IMR-90 (cell line): ENCODE measurements around the gene RSPH10B. TPM values are rescaled to one million over a fixed set of nuclear protein-coding genes. Genes with fewer than 3 reads are reported as not detected.
"Not testable (repeated sequence)": the region's sequence is repeated elsewhere in the genome, so short reads cannot be mapped to it uniquely, and the experiment has no call there.

Source experiments
- ATAC-seq: fragments of 200-7000 bp; cut with Tn5 transposase; 2 replicates; pipeline ENCODE4 v1.9.1; 2020; ENCODE audit warnings: low read depth, mild to moderate bottlenecking, moderate library complexity
- BruUV-seq: library from RNA; stranded (reverse); fragments of 400-500 nt; replicated peaks from 2 replicates; lab custom pipeline; 2021; lab: Mats Ljungman, UMichigan
- CTCF ChIA-PET: fragments of 300-600 bp; formaldehyde crosslinking; extraction: SDS; loops from one replicate; lab custom pipeline; 2021; ENCODE audit warnings: antibody characterized with exemption; lab: Yijun Ruan, JAX
- POLR2A ChIA-PET: fragments of 300-600 bp; sonication (Branson Sonifier 250); formaldehyde crosslinking; loops from one replicate; lab custom pipeline; 2022; ENCODE audit warnings: antibody characterized with exemption; ENCODE audit not compliant: unreplicated experiment; lab: Charles Lee
- DNase-seq: peaks from one replicate; pipeline ENCODE4 v3.0.0; 2013
- H2AFZ ChIP-seq: replicated peaks from 2 replicates; pipeline ENCODE3; 2013; ENCODE audit warnings: low read length, mild to moderate bottlenecking; ENCODE audit not compliant: poor library complexity
- H2AK5ac ChIP-seq: 2 replicates; pipeline ENCODE4 v1.6.1; 2013; ENCODE audit warnings: low read depth, low read length, inconsistent platforms
- H2AK9ac ChIP-seq: replicated peaks from 2 replicates; pipeline ENCODE3; 2013; ENCODE audit warnings: mild to moderate bottlenecking, low read depth, low read length, moderate library complexity; ENCODE audit not compliant: poor library complexity
- H2BK120ac ChIP-seq: 2 replicates; pipeline ENCODE4 v1.6.1; 2013; ENCODE audit warnings: low read depth, low read length, inconsistent platforms
- H2BK15ac ChIP-seq: 3 replicates; pipeline ENCODE4 v1.6.1; 2013; ENCODE audit warnings: low read depth, low read length, inconsistent platforms
- H2BK20ac ChIP-seq: 2 replicates; pipeline ENCODE4 v1.6.1; 2013; ENCODE audit warnings: low read depth, mild to moderate bottlenecking, inconsistent platforms, low read length, moderate library complexity
- H2BK5ac ChIP-seq: 2 replicates; pipeline ENCODE4 v1.6.1; 2013; ENCODE audit warnings: mild to moderate bottlenecking, low read depth, low read length, inconsistent platforms; ENCODE audit not compliant: poor library complexity, severe bottlenecking
- H3K14ac ChIP-seq: replicated peaks from 2 replicates; pipeline ENCODE4 v1.6.1; 2013; ENCODE audit warnings: low read depth, low read length, inconsistent platforms
- H3K18ac ChIP-seq: 2 replicates; pipeline ENCODE4 v1.6.1; 2013; ENCODE audit warnings: low read depth, low read length, control low read depth
- H3K23ac ChIP-seq: 2 replicates; pipeline ENCODE4 v1.6.1; 2013; ENCODE audit warnings: low read depth, low read length, inconsistent platforms
- H3K27ac ChIP-seq: 2 replicates; pipeline ENCODE4 v1.5.1; 2013; ENCODE audit warnings: mild to moderate bottlenecking, control low read depth, low read length; ENCODE audit not compliant: insufficient read depth
- H3K27me3 ChIP-seq: 2 replicates; pipeline ENCODE4 v1.6.1; 2013; ENCODE audit warnings: low read length; ENCODE audit not compliant: control insufficient read depth, insufficient read depth
- H3K36me3 ChIP-seq: 2 replicates; pipeline ENCODE4 v1.6.1; 2013; ENCODE audit warnings: low read length, mixed read lengths; ENCODE audit not compliant: control insufficient read depth, insufficient read depth
- H3K4ac ChIP-seq: 2 replicates; pipeline ENCODE4 v1.6.1; 2013; ENCODE audit warnings: low read depth, low read length, inconsistent platforms
- H3K4me1 ChIP-seq: 2 replicates; pipeline ENCODE4 v1.6.1; 2013; ENCODE audit warnings: low read length, mixed read lengths; ENCODE audit not compliant: control insufficient read depth, insufficient read depth
- H3K4me2 ChIP-seq: 2 replicates; pipeline ENCODE4 v1.6.1; 2013; ENCODE audit warnings: low read depth, mild to moderate bottlenecking, control low read depth, low read length, moderate library complexity
- H3K4me3 ChIP-seq: 2 replicates; pipeline ENCODE4 v1.5.1; 2013; ENCODE audit warnings: low read depth, mild to moderate bottlenecking, control low read depth, low read length, moderate library complexity; ENCODE audit not compliant: insufficient read depth
- H3K56ac ChIP-seq: 2 replicates; pipeline ENCODE4 v1.6.1; 2013; ENCODE audit warnings: low read length, inconsistent platforms; ENCODE audit not compliant: insufficient read depth; ENCODE audit errors: extremely low read depth
- H3K79me1 ChIP-seq, 2 experiments: 2 replicates each; pipeline ENCODE4 v1.6.1; 2013; ENCODE audit warnings: low read length in 2 of 2, inconsistent platforms in 1 of 2, low read depth in 1 of 2
- H3K9ac ChIP-seq: 2 replicates; pipeline ENCODE4 v1.6.1; 2013; ENCODE audit warnings: low read depth, low read length, control low read depth
- H3K9me1 ChIP-seq: 2 replicates; pipeline ENCODE4 v1.6.1; 2013; ENCODE audit warnings: low read length, inconsistent platforms; ENCODE audit not compliant: insufficient read depth
- H3K9me3 ChIP-seq: 2 replicates; pipeline ENCODE4 v1.6.1; 2013; ENCODE audit warnings: low read length; ENCODE audit not compliant: control insufficient read depth, insufficient read depth
- H4K20me1 ChIP-seq: 2 replicates; pipeline ENCODE4 v1.6.1; 2013; ENCODE audit warnings: low read length, inconsistent platforms; ENCODE audit not compliant: insufficient read depth
- H4K5ac ChIP-seq: 2 replicates; pipeline ENCODE4 v1.6.1; 2013; ENCODE audit warnings: mild to moderate bottlenecking, low read depth, low read length, control low read depth
- H4K8ac ChIP-seq, 2 experiments: 2 replicates each; pipeline ENCODE4 v1.6.1; 2013; ENCODE audit warnings: low read depth in 2 of 2, low read length in 2 of 2, control low read depth in 1 of 2, inconsistent platforms in 1 of 2
- H4K91ac ChIP-seq: 2 replicates; pipeline ENCODE4 v1.6.1; 2013; ENCODE audit warnings: low read depth, low read length, inconsistent platforms; ENCODE audit not compliant: insufficient read depth
- CTCF ChIP-seq: conservative IDR thresholded peaks from 2 replicates; pipeline ENCODE4 v1.5.1; 2012; ENCODE audit warnings: mild to moderate bottlenecking, low read depth, low read length, improper control_type of control experiment
- WGBS, 2 experiments: methylation state at CpG; one replicate each; pipeline versions ENCODE4 v1.1.5 to v1.1.7; 2013; ENCODE audit warnings: missing lambda C conversion rate in 2 of 2; ENCODE audit not compliant: insufficient read length in 1 of 2; ENCODE audit errors: extremely low coverage in 2 of 2; 5-methylcytosine and 5-hydroxymethylcytosine counted together
- dilution Hi-C: fragments of 300-500 bp; cut with HindIII; formaldehyde crosslinking; loops from one replicate; pipeline ENCODE4 v1.14.3; 2018; ENCODE audit warnings: low sequenced_read_pairs; ENCODE audit not compliant: unreplicated experiment
- in situ Hi-C: fragments of 300-500 bp; cut with MboI; formaldehyde crosslinking; loops from 3 replicates; pipeline ENCODE4 v1.14.3; 2019; ENCODE audit warnings: low sequenced_read_pairs, inconsistent platforms, mixed read lengths
- intact Hi-C: fragments of 100-400 bp; cut with micrococcal nuclease; formaldehyde crosslinking; loops from 2 replicates; pipeline ENCODE4 v1.10.0; 2022
- polyA plus RNA-seq, 3 experiments: library from polyadenylated mRNA; depleted of rRNA; stranded (reverse); fragments of >200 nt; gene quantifications; 2 replicates each; pipeline ENCODE4 v1.2.3, GENCODE V29; 2012; ENCODE audit warnings: low replicate concordance in 1 of 3
- total RNA-seq: library from RNA; depleted of rRNA; stranded (reverse); fragments of >200 nt; gene quantifications from 2 replicates; pipeline ENCODE4 v1.2.3, GENCODE V29; 2012

The RSPH10B gene
- total and polyA plus RNA-seq, 2 of the 4 experiments (the other 2 are of a cell fraction): under 0.01 TPM; not detected in 1

- in situ Hi-C loops, H2AK9ac ChIP-seq, POLR2A ChIA-PET, H3K9me1 ChIP-seq, BruUV-seq, H3K4me2 ChIP-seq, H2BK15ac ChIP-seq, H2BK20ac ChIP-seq, intact Hi-C loops, H3K4me1 ChIP-seq, H3K79me1 ChIP-seq, H3K27me3 ChIP-seq, CTCF ChIA-PET, H3K9me3 ChIP-seq, H2AK5ac ChIP-seq, H4K91ac ChIP-seq, H3K23ac ChIP-seq, H3K56ac ChIP-seq, H3K14ac ChIP-seq, H2BK120ac ChIP-seq, H3K36me3 ChIP-seq, H3K18ac ChIP-seq, H4K20me1 ChIP-seq, dilution Hi-C loops: not testable (repeated sequence)
- H3K9ac ChIP-seq: peak within 1 kb of the TSS; percentile 75; the same call in 1 of the 2 replicates
- H4K5ac ChIP-seq: peak within 1 kb of the TSS; percentile 81
- peak; percentile 28; the same call in 1 of the 2 replicates for TF ChIP-seq CTCF
- peak within 1 kb of the TSS; percentile 83; the same call in 1 of the 2 replicates for H3K27ac ChIP-seq
- ATAC-seq (peak; percentile 96), DNase-seq (peak; percentile 33)
- H3K4ac ChIP-seq: peak within 1 kb of the TSS; percentile 65; the same call in 1 of the 2 replicates
- peak within 1 kb of the TSS; percentile 58 for H2BK5ac ChIP-seq
- H4K8ac ChIP-seq: peak within 1 kb of the TSS; percentile 86 to 96; a peak in 3 of 4 replicates
- peak within 1 kb of the TSS; percentile 71 for H2AFZ ChIP-seq
- H3K4me3 ChIP-seq: peak within 1 kb of the TSS; percentile 95
- no CpG with 5 or more reads among the region's 64 CpGs for WGBS, 2 experiments
Observed at GRCh38 chr7:5898480-5899224, 71.8 kb downstream of the RSPH10B start, which contains the start of gene CCZ1. Gene CCZ1 (plus strand): TSS chr7:5898733. CDS start chr7:5898800, 67 bp downstream.

GRCh38 chr7:5897369-5897919 is 73.0 kb downstream of the RSPH10B start:
- DNase-seq, intact Hi-C loops, H3K18ac ChIP-seq, H3K56ac ChIP-seq, H3K4me3 ChIP-seq, H4K20me1 ChIP-seq, dilution Hi-C loops, H3K14ac ChIP-seq, H2BK15ac ChIP-seq, ATAC-seq, H3K27ac ChIP-seq, POLR2A ChIA-PET, H3K9me1 ChIP-seq, in situ Hi-C loops, H3K36me3 ChIP-seq, H3K4me2 ChIP-seq, H2AFZ ChIP-seq, BruUV-seq, H2BK120ac ChIP-seq, H3K4me1 ChIP-seq, H3K9me3 ChIP-seq, H4K91ac ChIP-seq, H3K9ac ChIP-seq, H3K23ac ChIP-seq, H3K4ac ChIP-seq, H2AK9ac ChIP-seq, H2AK5ac ChIP-seq, CTCF ChIA-PET, H2BK5ac ChIP-seq, H2BK20ac ChIP-seq, H3K79me1 ChIP-seq, H3K27me3 ChIP-seq: not testable (repeated sequence)
- Histone ChIP-seq H4K8ac (peak overlapping the region; percentile 86 to 96; a peak in 3 of 4 replicates), H4K5ac (peak overlapping the region; percentile 81; the same call in 1 of the 2 replicates)
- no CpG with 5 or more reads among the region's 13 CpGs for WGBS, 2 experiments
